Tibial nerve (tissue), 4 donors: ENCODE measurements around the gene CDC42BPB. TPM values are rescaled to one million over a fixed set of nuclear protein-coding genes. Genes with fewer than 3 reads are reported as not detected.
A peak's percentile ranks its signal among the peaks of the same experiment; 100 is the strongest.

ENCODE experiments used
- DNase-seq, 2 donors: peaks; one replicate each; pipeline ENCODE4 v3.0.0-alpha.2; 2019; ENCODE audit warnings: low spot score in 2 of 2
- H3K27ac ChIP-seq, 4 donors: fragments of 200-600 bp; sonication (generic) in 3 of 4; one replicate each; pipeline ENCODE4 v1.5.1; 2017 to 2019; ENCODE audit warnings: mild to moderate bottlenecking in 1 of 4
- H3K27me3 ChIP-seq, 2 donors: fragments of 200-600 bp; sonication (generic) in 1 of 2; one replicate each; pipeline versions ENCODE4 v1.5.1 to v1.6.0; 2017 to 2019
- H3K36me3 ChIP-seq, 3 donors: fragments of 200-600 bp; sonication (generic); one replicate each; pipeline ENCODE4 v1.5.1; 2018 to 2019
- H3K4me1 ChIP-seq, 4 donors: fragments of 200-600 bp; sonication (generic) in 3 of 4; one replicate each; pipeline ENCODE4 v1.5.1; 2017 to 2019
- H3K4me3 ChIP-seq, 4 donors: fragments of 200-600 bp; sonication (generic) in 3 of 4; one replicate each; pipeline ENCODE4 v1.5.1; 2017 to 2019; ENCODE audit warnings: mild to moderate bottlenecking in 1 of 4, moderate library complexity in 1 of 4
- H3K9me3 ChIP-seq, 4 donors: fragments of 200-600 bp; sonication (generic) in 3 of 4; one replicate each; pipeline ENCODE4 v1.5.1; 2017 to 2019
- CTCF ChIP-seq, 5 experiments: fragments of 200-600 bp in 3 of 5; fragments of 450-650 bp in 2 of 5; sonication (generic) in 3 of 5; IDR thresholded peaks; one replicate each; pipeline ENCODE4 v1.5.1; 2016 to 2019; ENCODE audit warnings: antibody characterized with exemption in 5 of 5, mild to moderate bottlenecking in 3 of 5, moderate library complexity in 2 of 5
- EP300 ChIP-seq, 2 donors: sonication (generic); formaldehyde crosslinking; IDR thresholded peaks; one replicate each; pipeline ENCODE4 v1.6.1; 2017; ENCODE audit warnings: antibody characterized with exemption in 2 of 2, mild to moderate bottlenecking in 1 of 2
- POLR2A ChIP-seq, 2 donors: fragments of 450-650 bp; IDR thresholded peaks; one replicate each; pipeline ENCODE4 v1.6.1; 2017; ENCODE audit warnings: antibody characterized with exemption in 2 of 2, mild to moderate bottlenecking in 2 of 2, moderate library complexity in 2 of 2
- WGBS, 2 donors: methylation state at CpG; one replicate each; pipeline ENCODE4 v1.1.5; 2018; 5-methylcytosine and 5-hydroxymethylcytosine counted together
- total RNA-seq, 4 donors: library from RNA; depleted of rRNA; stranded (reverse); fragments of >200 nt; gene quantifications; one replicate each; pipeline ENCODE4 v1.1.0, GENCODE V29; 2016

CDC42BPB gene
- total RNA-seq, 4 donors from 2014 or later: 115 to 172 (median 134) TPM

GRCh38 chr14:102903889-102904512 is 153.3 kb downstream of the CDC42BPB start:
- Histone ChIP-seq H3K36me3 (peaks cover 0 to 81% (median 0%) of the 10 kb centered on the region in 3 donors), H3K27ac (no peak overlapping the region), H3K27me3 (no peaks in the 10 kb centered on the region), H3K4me1 (no peaks in the 10 kb centered on the region), H3K4me3 (no peak overlapping the region), H3K9me3 (no peaks in the 10 kb centered on the region)
- no peak for DNase-seq
- no peak for TF ChIP-seq CTCF (IDR thresholded peaks at IDR 0.05)
- no peak for TF ChIP-seq POLR2A (IDR thresholded peaks at IDR 0.05)
- no peak for TF ChIP-seq EP300 (IDR thresholded peaks at IDR 0.05)
- 90 to 92% methylated on average over 7 of the region's 7 CpGs for WGBS, 2 donors

GRCh38 chr14:102903248-102903888 is 154.0 kb downstream of the CDC42BPB start:
- Histone ChIP-seq H3K27me3 (no peaks in the 10 kb centered on the region), H3K36me3 (peaks cover 0 to 81% (median 0%) of the 10 kb centered on the region in 3 donors), H3K9me3 (no peaks in the 10 kb centered on the region), H3K4me3 (no peak overlapping the region), H3K27ac (no peak overlapping the region), H3K4me1 (no peaks in the 10 kb centered on the region)
- DNase-seq: no peak
- WGBS, 2 donors: 91 to 93% methylated on average over 27 to 29 of the region's 29 CpGs
- TF ChIP-seq EP300 (IDR thresholded peaks at IDR 0.05) (no peak), CTCF (IDR thresholded peaks at IDR 0.05) (no peak), POLR2A (IDR thresholded peaks at IDR 0.05) (no peak)

GRCh38 chr14:102902523-102903247 is 154.7 kb downstream of the CDC42BPB start:
- no peak for DNase-seq
- Histone ChIP-seq H3K27ac (peak overlapping the region in 1 of 4 donors; percentile 50), H3K9me3 (no peaks in the 10 kb centered on the region), H3K4me3 (no peak overlapping the region), H3K36me3 (peaks cover 0 to 80% (median 0%) of the 10 kb centered on the region in 3 donors), H3K27me3 (no peaks in the 10 kb centered on the region), H3K4me1 (no peaks in the 10 kb centered on the region)
- TF ChIP-seq EP300 (IDR thresholded peaks at IDR 0.05): no peak
- TF ChIP-seq POLR2A (IDR thresholded peaks at IDR 0.05): no peak
- TF ChIP-seq CTCF (IDR thresholded peaks at IDR 0.05): no peak
- WGBS, 2 donors: 85 to 88% methylated on average over 12 of the region's 12 CpGs

GRCh38 chr14:102902086-102902485 is 155.3 kb downstream of the CDC42BPB start:
- no peak for DNase-seq
- peak overlapping the region in 1 of 4 donors; percentile 50 for H3K27ac ChIP-seq
- no peak overlapping the region for H3K4me3 ChIP-seq
- no peaks in the 10 kb centered on the region for H3K27me3 ChIP-seq
- WGBS, 2 donors: 78 to 81% methylated on average over 7 of the region's 7 CpGs
- no peaks in the 10 kb centered on the region for H3K9me3 ChIP-seq
- no peak for TF ChIP-seq POLR2A (IDR thresholded peaks at IDR 0.05)
- H3K4me1 ChIP-seq: no peaks in the 10 kb centered on the region
- peaks cover 0 to 79% (median 0%) of the 10 kb centered on the region in 3 donors for H3K36me3 ChIP-seq

GRCh38 chr14:102901633-102902032 is 155.7 kb downstream of the CDC42BPB start:
- Histone ChIP-seq H3K4me1 (no peaks in the 10 kb centered on the region), H3K27ac (peak overlapping the region in 1 of 4 donors; percentile 76), H3K27me3 (no peaks in the 10 kb centered on the region), H3K4me3 (no peak overlapping the region), H3K9me3 (no peaks in the 10 kb centered on the region), H3K36me3 (peaks cover 0 to 75% (median 0%) of the 10 kb centered on the region in 3 donors)
- DNase-seq: no peak
- WGBS, 2 donors: 67 to 79% methylated on average over 4 of the region's 4 CpGs
- TF ChIP-seq CTCF (IDR thresholded peaks at IDR 0.05) (no peak), EP300 (IDR thresholded peaks at IDR 0.05) (no peak), POLR2A (IDR thresholded peaks at IDR 0.05) (no peak)
